A549 (cell line): ENCODE results near the gene ELL.

Experiments used
- CBX8 ChIP-seq: fragments of 200-600 bp; sonication (generic); IDR thresholded peaks from 2 replicates; pipeline ENCODE4 v1.6.1; 2016
- ESRRA ChIP-seq: fragments of 150-350 bp; IDR thresholded peaks from 2 replicates; pipeline ENCODE4 v1.6.1; 2014; ENCODE audit warnings: mild to moderate bottlenecking, low read length, borderline replicate concordance
- FOSL2 ChIP-seq, 2 experiments: fragments of 450-650 bp in 1 of 2; fragments of >200 bp in 1 of 2; sonication (Bioruptor Twin) in 1 of 2; formaldehyde crosslinking; IDR thresholded peaks; 2 replicates each; pipeline versions ENCODE4 v1.5.0 to v1.6.1; 2016 to 2020; ENCODE audit warnings: mild to moderate bottlenecking in 1 of 2, moderate library complexity in 1 of 2
- POLR2A ChIP-seq: IDR thresholded peaks from 2 replicates; pipeline ENCODE4 v1.6.1; 2012; ENCODE audit warnings: mild to moderate bottlenecking, low read length
- RAD21 ChIP-seq, 2 experiments: fragments of >200 bp in 1 of 2; sonication (Bioruptor Twin) in 1 of 2; formaldehyde crosslinking in 1 of 2; IDR thresholded peaks in 1 of 2; conservative IDR thresholded peaks in 1 of 2; 2 replicates in 1 of 2; 3 replicates in 1 of 2; pipeline ENCODE4 v1.6.1; 2012 to 2018; ENCODE audit warnings: inconsistent platforms in 1 of 2
- RFX5 ChIP-seq: fragments of 450-650 bp; IDR thresholded peaks from 2 replicates; pipeline ENCODE4 v1.7.1; 2014; ENCODE audit warnings: antibody characterized with exemption, mild to moderate bottlenecking, moderate library complexity
- ZFP36 ChIP-seq: fragments of 450-650 bp; IDR thresholded peaks from 2 replicates; pipeline ENCODE4 v1.6.1; 2014; ENCODE audit warnings: borderline replicate concordance; ENCODE audit not compliant: partially characterized antibody
- TF ChIP-seq, protein P1 (sequence below): fragments of >200 bp; sonication (Bioruptor Twin); formaldehyde crosslinking; IDR thresholded peaks from 3 replicates; pipeline ENCODE4 v1.5.1; 2016
- TF ChIP-seq, protein P2 (sequence below): fragments of 150-350 bp; IDR thresholded peaks from 2 replicates; pipeline ENCODE4 v1.6.1; 2014; ENCODE audit warnings: low read depth, mild to moderate bottlenecking, low read length
- TF ChIP-seq, protein P3 (sequence below): IDR thresholded peaks from 2 replicates; pipeline ENCODE4 v1.6.1; 2012

DNA sequence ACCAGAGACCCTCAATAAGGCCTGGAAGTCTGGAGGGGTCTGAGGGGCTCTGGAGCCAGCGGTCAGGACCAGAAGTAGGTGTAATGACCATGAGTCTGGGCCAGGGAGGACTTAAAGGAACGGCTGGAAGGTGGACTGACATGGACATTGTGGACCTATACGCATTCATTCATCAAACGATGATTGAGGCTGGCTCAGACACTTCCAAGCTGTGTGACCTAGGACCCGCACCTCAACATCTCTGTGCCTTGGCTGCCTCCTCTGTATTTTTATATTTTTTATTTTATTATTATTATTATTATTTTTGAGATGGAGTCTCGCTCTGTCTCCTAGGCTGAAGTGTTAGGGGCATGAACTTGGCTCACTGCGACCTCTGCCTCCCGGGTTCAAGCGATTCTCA lies 115.1 kb downstream of the ELL start:
- TF ChIP-seq, protein P1, sequence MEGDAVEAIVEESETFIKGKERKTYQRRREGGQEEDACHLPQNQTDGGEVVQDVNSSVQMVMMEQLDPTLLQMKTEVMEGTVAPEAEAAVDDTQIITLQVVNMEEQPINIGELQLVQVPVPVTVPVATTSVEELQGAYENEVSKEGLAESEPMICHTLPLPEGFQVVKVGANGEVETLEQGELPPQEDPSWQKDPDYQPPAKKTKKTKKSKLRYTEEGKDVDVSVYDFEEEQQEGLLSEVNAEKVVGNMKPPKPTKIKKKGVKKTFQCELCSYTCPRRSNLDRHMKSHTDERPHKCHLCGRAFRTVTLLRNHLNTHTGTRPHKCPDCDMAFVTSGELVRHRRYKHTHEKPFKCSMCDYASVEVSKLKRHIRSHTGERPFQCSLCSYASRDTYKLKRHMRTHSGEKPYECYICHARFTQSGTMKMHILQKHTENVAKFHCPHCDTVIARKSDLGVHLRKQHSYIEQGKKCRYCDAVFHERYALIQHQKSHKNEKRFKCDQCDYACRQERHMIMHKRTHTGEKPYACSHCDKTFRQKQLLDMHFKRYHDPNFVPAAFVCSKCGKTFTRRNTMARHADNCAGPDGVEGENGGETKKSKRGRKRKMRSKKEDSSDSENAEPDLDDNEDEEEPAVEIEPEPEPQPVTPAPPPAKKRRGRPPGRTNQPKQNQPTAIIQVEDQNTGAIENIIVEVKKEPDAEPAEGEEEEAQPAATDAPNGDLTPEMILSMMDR: no peak
- TF ChIP-seq RAD21 (conservative IDR thresholded peaks at IDR 0.05 in 1 of 2, IDR thresholded peaks at IDR 0.05 in 1 of 2) (no peak), FOSL2 (IDR thresholded peaks at IDR 0.05) (no peak), FOSL2 (CRISPR knock-in tag; IDR thresholded peaks at IDR 0.05) (no peak), POLR2A (no peak), CBX8 (no peak), RFX5 (no peak), ESRRA (no peak), ZFP36 (no peak)
- TF ChIP-seq, protein P2, sequence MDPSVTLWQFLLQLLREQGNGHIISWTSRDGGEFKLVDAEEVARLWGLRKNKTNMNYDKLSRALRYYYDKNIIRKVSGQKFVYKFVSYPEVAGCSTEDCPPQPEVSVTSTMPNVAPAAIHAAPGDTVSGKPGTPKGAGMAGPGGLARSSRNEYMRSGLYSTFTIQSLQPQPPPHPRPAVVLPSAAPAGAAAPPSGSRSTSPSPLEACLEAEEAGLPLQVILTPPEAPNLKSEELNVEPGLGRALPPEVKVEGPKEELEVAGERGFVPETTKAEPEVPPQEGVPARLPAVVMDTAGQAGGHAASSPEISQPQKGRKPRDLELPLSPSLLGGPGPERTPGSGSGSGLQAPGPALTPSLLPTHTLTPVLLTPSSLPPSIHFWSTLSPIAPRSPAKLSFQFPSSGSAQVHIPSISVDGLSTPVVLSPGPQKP: no peak
- TF ChIP-seq, protein P3, sequence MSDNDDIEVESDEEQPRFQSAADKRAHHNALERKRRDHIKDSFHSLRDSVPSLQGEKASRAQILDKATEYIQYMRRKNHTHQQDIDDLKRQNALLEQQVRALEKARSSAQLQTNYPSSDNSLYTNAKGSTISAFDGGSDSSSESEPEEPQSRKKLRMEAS: no peak
